GM23338 (cell line): ENCODE measurements around the gene HERC5. TPM values are rescaled to one million over a fixed set of nuclear protein-coding genes. Genes with fewer than 3 reads are reported as not detected.
"Not testable (repeated sequence)": the region's sequence is repeated elsewhere in the genome, so short reads cannot be mapped to it uniquely, and the experiment has no call there.

Experiments
- ATAC-seq: fragments of 200-7000 bp; cut with Tn5 transposase; 3 replicates; pipeline ENCODE4 v1.9.1; 2020
- DNase-seq: peaks from one replicate; pipeline ENCODE4 v3.0.0-alpha.2; 2015; ENCODE audit warnings: low spot score
- H2AFZ ChIP-seq: fragments of 200-600 bp; sonication (generic); 2 replicates; pipeline ENCODE4 v1.8.0; 2016; ENCODE audit warnings: antibody characterized with exemption, mild to moderate bottlenecking, moderate library complexity
- H3F3A ChIP-seq: fragments of 200-600 bp; sonication (generic); replicated peaks from 2 replicates; pipeline ENCODE4 v1.8.0; 2017; ENCODE audit warnings: antibody characterized with exemption, mixed run types, low read depth
- H3K27ac ChIP-seq: fragments of 200-600 bp; sonication (generic); 2 replicates; pipeline ENCODE4 v1.6.1; 2016; ENCODE audit warnings: low read depth
- H3K27me3 ChIP-seq: fragments of 200-600 bp; sonication (generic); 2 replicates; pipeline ENCODE4 v1.8.0; 2016; ENCODE audit warnings: mild to moderate bottlenecking, mixed run types, moderate library complexity; ENCODE audit not compliant: insufficient read depth
- H3K36me3 ChIP-seq: fragments of 200-600 bp; sonication (generic); 2 replicates; pipeline ENCODE4 v1.8.0; 2016; ENCODE audit warnings: mild to moderate bottlenecking; ENCODE audit not compliant: insufficient read depth
- H3K4me1 ChIP-seq: fragments of 200-600 bp; sonication (generic); 2 replicates; pipeline ENCODE4 v1.8.0; 2016; ENCODE audit warnings: mild to moderate bottlenecking, moderate library complexity; ENCODE audit not compliant: insufficient read depth
- H3K4me2 ChIP-seq: fragments of 200-600 bp; sonication (generic); 2 replicates; pipeline ENCODE4 v1.7.1; 2017; ENCODE audit warnings: mixed run types
- H3K4me3 ChIP-seq: fragments of 200-600 bp; sonication (generic); 2 replicates; pipeline ENCODE4 v1.6.1; 2016; ENCODE audit warnings: mixed run types
- H3K79me2 ChIP-seq: fragments of 200-600 bp; sonication (generic); replicated peaks from 2 replicates; pipeline ENCODE4 v1.8.0; 2017; ENCODE audit warnings: mild to moderate bottlenecking; ENCODE audit not compliant: insufficient read depth
- H3K9me2 ChIP-seq: fragments of 200-600 bp; sonication (generic); 2 replicates; pipeline ENCODE4 v1.8.0; 2017; ENCODE audit not compliant: insufficient read depth
- H4K20me1 ChIP-seq: fragments of 200-600 bp; sonication (generic); replicated peaks from 2 replicates; pipeline ENCODE4 v1.8.0; 2017; ENCODE audit warnings: mild to moderate bottlenecking; ENCODE audit not compliant: insufficient read depth
- H3K27ac Mint-ChIP-seq: 2 replicates; pipeline ENCODE4 v1.8.0; 2020; ENCODE audit warnings: inconsistent platforms, mild to moderate bottlenecking, moderate library complexity, mixed read lengths
- H3K27me3 Mint-ChIP-seq: 3 replicates; pipeline ENCODE4 v1.8.0; 2022; ENCODE audit warnings: low read depth, mild to moderate bottlenecking, moderate library complexity, mixed read lengths, inconsistent platforms; ENCODE audit not compliant: insufficient read depth, poor library complexity
- H3K36me3 Mint-ChIP-seq: 3 replicates; pipeline ENCODE4 v1.8.0; 2021; ENCODE audit warnings: low read depth, mild to moderate bottlenecking, inconsistent platforms, moderate library complexity, mixed read lengths
- H3K4me1 Mint-ChIP-seq: 3 replicates; pipeline ENCODE4 v1.8.0; 2020; ENCODE audit warnings: mild to moderate bottlenecking, inconsistent platforms, mixed read lengths
- H3K4me3 Mint-ChIP-seq: 3 replicates; pipeline ENCODE4 v1.8.0; 2021; ENCODE audit warnings: moderate library complexity, mild to moderate bottlenecking, inconsistent platforms, mixed read lengths
- H3K9me3 Mint-ChIP-seq: 3 replicates; pipeline ENCODE4 v1.8.0; 2020; ENCODE audit warnings: moderate library complexity, mild to moderate bottlenecking, inconsistent platforms, mixed read lengths
- EZH2phosphoT487 ChIP-seq: fragments of 200-600 bp; sonication (generic); IDR thresholded peaks from one replicate; pipeline ENCODE4 v1.8.1; 2018; ENCODE audit warnings: antibody characterized with exemption; ENCODE audit not compliant: unreplicated experiment
- JUNB ChIP-seq: IDR thresholded peaks from one replicate; pipeline ENCODE4 v1.6.1; 2016; ENCODE audit warnings: antibody characterized with exemption; ENCODE audit not compliant: unreplicated experiment
- POLR2AphosphoS5 ChIP-seq: IDR thresholded peaks from 2 replicates; pipeline ENCODE4 v1.6.1; 2016; ENCODE audit warnings: antibody characterized with exemption, low read depth
- REST ChIP-seq: IDR thresholded peaks from one replicate; pipeline ENCODE4 v1.6.1; 2018; ENCODE audit warnings: antibody characterized with exemption; ENCODE audit not compliant: unreplicated experiment
- ZNF114 ChIP-seq: fragments of 250-450 bp; sonication (Bioruptor Pico); IDR thresholded peaks from 2 replicates; pipeline ENCODE4 v1.5.0; 2020; ENCODE audit warnings: mild to moderate bottlenecking, moderate library complexity
- ZNF462 ChIP-seq: fragments of 250-450 bp; sonication (Bioruptor Pico); IDR thresholded peaks from 2 replicates; pipeline ENCODE4 v1.5.0; 2020; ENCODE audit warnings: mild to moderate bottlenecking, moderate library complexity
- polyA plus RNA-seq: library from polyadenylated mRNA; unstranded; fragments of >200 nt; fragmentation: Nextera tagmentation; extraction: Ambion mirVana; gene quantifications from 2 replicates; pipeline ENCODE4 v1.2.1, GENCODE V29; 2016
- total RNA-seq: library from RNA; depleted of rRNA; stranded (reverse); fragments of >200 nt; shearing (Covaris generic); gene quantifications from 2 replicates; pipeline ENCODE4 v1.2.3, GENCODE V29; 2014

Gene HERC5
- total and polyA plus RNA-seq, 2 experiments from 2014 or later, result 22.8 to 25.1 TPM

- TF ChIP-seq ZNF462 (CRISPR knock-in tag), result no peak
- TF ChIP-seq REST, result no peak
- no peak for TF ChIP-seq ZNF114 (CRISPR knock-in tag)
- no peak for TF ChIP-seq POLR2AphosphoS5
- no peak for TF ChIP-seq JUNB
- no peak for TF ChIP-seq EZH2phosphoT487
Observed at GRCh38 chr4:88447371-88448095, 9.4 kb upstream of the HERC5 start (continued).

DNA sequence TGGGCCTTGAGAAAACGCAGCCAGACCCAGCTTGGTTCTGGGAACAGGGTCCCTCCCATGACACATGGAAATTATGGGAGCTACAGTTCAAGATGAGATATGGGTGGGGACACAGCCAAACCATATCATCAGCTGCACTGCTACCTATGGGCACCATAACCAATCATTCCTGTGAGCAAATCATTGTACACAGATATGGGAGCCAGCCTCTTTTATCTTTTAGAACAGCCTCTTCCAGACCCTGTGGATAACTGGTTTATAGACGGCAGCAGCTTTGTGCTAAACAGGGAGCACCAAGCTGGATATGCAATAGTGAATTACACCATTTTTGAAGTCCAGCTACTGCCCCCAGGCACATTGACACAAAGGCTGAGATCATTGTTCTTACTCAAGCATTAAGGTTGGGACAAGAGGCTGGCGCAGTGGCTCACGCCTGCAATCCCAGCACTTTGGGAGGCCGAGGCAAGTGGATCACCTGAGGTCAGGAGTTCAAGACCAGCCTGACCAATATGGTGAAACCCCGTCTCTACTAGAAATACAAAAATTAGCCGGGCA lies 8.6 kb upstream of the HERC5 start:
- not testable (repeated sequence) for H3K36me3 ChIP-seq, H3K27me3 Mint-ChIP-seq, H2AFZ ChIP-seq, DNase-seq, H3K4me3 ChIP-seq, H3K27ac ChIP-seq, ATAC-seq, H3K27ac Mint-ChIP-seq, H3K79me2 ChIP-seq, H3K9me3 Mint-ChIP-seq, H3K4me2 ChIP-seq, H3F3A ChIP-seq, H4K20me1 ChIP-seq, H3K27me3 ChIP-seq, H3K4me3 Mint-ChIP-seq, H3K36me3 Mint-ChIP-seq
- peaks cover 13% of the 10 kb centered on the region for H3K4me1 ChIP-seq
- peaks cover 12% of the 10 kb centered on the region; the same call in 1 of the 2 replicates for H3K9me2 ChIP-seq
- peaks cover 19% of the 10 kb centered on the region for H3K4me1 Mint-ChIP-seq
